NCI-H2107 (cell line): ENCODE data around the gene CMYA5.

ENCODE experiments used
- DNase-seq: peaks from one replicate; lab custom pipeline; 2025; lab: John Stamatoyannopoulos, UW

Gene CMYA5

DNA sequence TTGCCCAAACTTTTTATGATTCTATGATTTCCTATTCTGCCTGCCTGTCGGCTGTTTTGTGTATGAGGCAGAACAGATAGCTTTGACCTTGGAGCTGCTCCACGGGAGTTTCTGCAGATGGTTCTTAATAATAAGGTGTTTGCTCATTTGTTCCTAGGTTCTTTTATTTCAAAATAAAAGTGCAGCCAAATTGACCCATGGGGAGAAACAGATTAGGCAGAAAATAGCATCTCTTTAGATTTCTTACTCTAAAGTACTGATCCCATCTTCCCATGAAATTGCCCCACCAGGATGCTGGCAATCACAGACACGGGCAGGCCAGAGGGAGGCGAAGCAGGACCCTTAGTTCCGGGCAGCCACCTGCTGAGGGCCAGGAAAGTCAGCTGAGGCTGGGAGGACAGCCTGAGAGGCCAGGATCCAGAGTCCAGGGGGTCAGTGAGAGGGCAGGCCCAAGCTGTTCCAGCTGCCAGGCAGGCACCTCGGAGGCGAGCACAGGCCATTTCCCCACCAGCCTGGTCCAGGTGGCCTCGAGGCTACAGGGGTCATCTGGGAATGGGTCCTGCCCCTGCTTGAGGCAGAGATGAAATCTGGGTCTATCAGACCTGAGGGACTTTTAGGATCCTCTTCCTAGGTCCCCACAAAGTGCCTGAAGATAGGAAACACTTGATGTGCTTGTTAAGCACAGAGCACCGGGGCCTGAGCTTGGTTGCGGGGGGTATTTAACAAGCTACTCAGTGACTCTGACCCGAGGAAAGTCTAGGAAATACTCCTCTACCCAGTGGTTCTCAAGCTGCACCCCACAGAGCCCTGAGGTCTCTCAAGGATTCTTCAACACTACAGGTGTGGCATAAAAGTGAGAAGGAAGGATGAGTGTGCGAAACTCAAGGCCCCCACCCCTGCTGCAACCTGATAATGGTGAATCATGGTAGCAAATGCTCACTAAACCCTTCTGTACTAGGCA lies 145.4 kb downstream of the CMYA5 start:
- no peak for DNase-seq

DNA sequence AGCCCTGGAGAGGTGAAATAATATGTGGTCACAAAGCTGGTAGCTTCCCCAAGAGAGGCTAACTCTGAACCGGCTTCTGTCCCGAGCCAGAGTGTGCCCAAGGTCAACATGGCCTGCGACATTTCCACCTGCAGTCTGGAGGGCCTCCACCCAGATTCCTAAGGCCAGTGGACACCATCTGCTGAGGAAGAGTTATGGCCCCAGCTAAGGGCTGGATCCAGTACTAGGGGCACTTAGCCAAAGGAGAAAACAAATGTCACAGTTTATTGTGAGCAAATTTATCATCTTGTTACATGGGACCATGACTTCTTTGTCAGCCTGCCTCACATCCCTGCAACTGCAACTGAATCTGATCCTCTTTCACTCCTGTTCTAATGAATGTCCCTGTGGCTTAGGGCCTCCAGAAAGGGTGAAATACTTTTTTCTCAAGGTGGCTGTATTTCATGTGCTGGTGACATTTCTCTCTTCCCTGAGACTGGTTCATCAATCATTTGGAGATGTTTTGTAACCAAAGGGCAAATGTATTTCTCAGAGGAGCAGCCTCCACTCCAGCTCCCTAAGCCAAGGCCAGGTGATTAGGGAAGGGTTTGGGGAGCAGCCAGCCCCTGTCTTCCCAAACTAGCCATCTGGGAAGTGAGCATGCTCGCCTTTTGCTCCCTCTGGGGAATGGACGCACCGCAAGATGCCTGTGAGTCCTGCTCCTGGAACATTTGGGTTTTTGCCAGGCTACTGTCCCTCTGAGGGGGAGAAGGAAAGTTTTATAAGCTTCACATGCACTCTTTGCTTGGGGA lies 148.3 kb downstream of the CMYA5 start:
- no peak for DNase-seq

- DNase-seq, result no peak
These were observed 150.7 kb downstream of the CMYA5 start for GRCh38 chr5:79840084-79840990.

- DNase-seq, result no peak
These were observed 151.5 kb downstream of the CMYA5 start for GRCh38 chr5:79841172-79841571.

GRCh38 chr5:79842006-79842881 lies 152.6 kb downstream of the CMYA5 start:
- DNase-seq, result no peak

DNA sequence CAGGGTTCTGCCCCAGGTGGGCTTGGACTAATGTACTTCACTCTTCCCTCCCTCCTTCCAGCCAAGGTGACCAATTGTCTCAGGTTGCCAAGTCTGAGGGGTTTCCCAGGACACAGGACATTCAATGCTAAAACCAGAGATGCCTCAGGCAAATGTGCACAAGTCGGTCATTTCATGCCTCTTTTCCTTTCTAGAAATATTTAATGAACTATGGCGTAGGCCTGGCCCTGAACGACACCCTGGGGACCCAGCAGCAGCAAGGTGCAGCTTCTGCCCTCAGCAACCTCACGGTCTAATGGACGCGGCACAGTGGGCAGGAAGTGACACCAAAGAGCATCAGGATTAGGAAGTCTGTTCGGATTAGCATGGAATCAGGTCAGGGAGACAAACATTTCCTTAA lies 153.4 kb downstream of the CMYA5 start:
- no peak for DNase-seq

GRCh38 chr5:79843450-79844388 lies 154.1 kb downstream of the CMYA5 start:
- DNase-seq, result no peak

- DNase-seq, result no peak
These were observed 154.9 kb downstream of the CMYA5 start for GRCh38 chr5:79844571-79844970.

DNA sequence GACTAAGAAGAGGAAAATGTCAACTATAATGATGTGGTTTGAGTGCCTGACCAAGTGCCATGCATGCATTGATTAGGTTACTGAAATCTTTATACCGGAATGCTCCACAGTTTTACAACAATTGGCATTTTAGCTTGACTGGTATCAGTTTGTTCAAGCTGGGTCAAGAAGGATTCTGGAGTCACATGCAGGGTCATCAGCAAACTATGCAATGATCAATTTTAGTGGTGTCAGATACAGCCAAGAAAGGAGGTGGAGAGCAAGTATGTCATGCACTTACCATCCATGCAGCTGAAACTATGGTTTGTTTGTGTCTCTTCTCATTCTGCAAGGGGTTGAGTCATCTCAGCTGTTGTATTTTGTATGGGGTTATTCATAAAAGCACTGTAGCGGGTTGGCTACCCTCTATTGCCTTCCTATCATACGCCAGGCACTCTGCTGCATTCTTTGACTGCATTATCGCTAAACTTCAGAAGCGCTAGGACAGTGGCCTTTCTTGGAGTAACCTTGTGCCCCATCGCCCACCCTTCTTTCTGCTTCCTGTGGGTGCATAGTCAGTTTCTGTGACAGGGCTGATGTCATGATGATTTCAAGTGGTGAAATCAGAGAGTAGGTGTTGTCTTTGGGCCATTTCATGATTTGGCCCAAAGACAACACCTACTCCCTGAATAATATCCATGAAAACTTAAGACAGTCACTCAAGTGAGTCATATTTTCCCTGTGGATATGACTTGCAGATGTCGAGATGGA lies 156.0 kb downstream of the CMYA5 start:
- DNase-seq, result no peak

DNA sequence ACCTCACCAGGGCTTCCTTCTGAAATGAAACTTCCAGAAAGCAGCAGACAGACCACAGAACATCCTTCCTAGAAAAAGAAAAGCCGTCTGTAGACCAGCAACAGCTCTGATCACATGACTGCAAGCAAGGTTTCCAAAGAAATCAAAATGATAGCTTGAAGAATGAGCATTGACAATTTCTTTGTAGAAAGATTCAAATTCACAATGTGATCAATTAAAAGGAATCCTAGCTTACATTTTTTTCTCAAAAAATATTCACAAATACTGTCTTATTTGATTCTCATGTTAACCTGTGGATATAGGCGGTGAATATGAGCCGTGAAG lies 156.5 kb downstream of the CMYA5 start:
- no peak for DNase-seq

DNA sequence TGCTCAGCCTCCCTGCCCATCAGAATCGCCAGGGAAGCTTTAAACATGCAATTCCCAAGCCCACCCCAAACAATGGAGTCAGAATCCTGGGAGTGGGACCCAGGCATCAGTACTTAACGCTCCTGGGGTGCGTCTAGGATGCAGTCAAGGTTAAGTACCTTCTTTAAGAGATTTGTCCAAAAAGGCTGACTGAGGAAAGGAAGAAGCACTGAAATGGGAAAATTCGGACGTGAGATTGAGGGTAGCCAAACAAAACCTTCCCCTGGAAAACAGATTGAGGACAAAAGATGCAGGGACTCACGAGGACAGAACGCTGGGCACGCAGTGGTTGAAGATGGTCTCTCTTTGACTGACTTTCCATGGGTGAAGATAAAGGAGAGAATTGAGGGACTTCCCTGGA lies 157.9 kb downstream of the CMYA5 start:
- no peak for DNase-seq

GRCh38 chr5:79849061-79849460 lies 159.4 kb downstream of the CMYA5 start:
- DNase-seq, result no peak
